H9 (cell line): Measurements from ENCODE around the gene CMTM5. TPM values are rescaled to one million over a fixed set of nuclear protein-coding genes. Genes with fewer than 3 reads are reported as not detected.
A peak's percentile ranks its signal among the peaks of the same experiment; 100 is the strongest.

Experiments
- DNase-seq: peaks from one replicate; pipeline ENCODE4 v3.0.0-alpha.2; 2017
- H2AFZ ChIP-seq: one replicate; pipeline ENCODE4 v1.6.1; 2013; ENCODE audit warnings: mild to moderate bottlenecking, low read length, control low read depth, moderate library complexity
- H2AK5ac ChIP-seq: 2 replicates; pipeline ENCODE4 v1.6.1; 2013; ENCODE audit warnings: low read length, control low read depth, mixed read lengths; ENCODE audit not compliant: insufficient read length
- H2BK120ac ChIP-seq: one replicate; pipeline ENCODE4 v1.6.1; 2013; ENCODE audit warnings: low read depth, mild to moderate bottlenecking, low read length, control low read depth, inconsistent platforms; ENCODE audit not compliant: poor library complexity, severe bottlenecking
- H2BK12ac ChIP-seq: 2 replicates; pipeline ENCODE4 v1.6.1; 2013; ENCODE audit warnings: low read length, control low read depth, mixed read lengths, low read depth; ENCODE audit not compliant: insufficient read length
- H2BK15ac ChIP-seq: 2 replicates; pipeline ENCODE4 v1.6.1; 2013; ENCODE audit warnings: low read depth, low read length, control low read depth
- H2BK20ac ChIP-seq: one replicate; pipeline ENCODE4 v1.6.1; 2013; ENCODE audit warnings: low read depth, mild to moderate bottlenecking, low read length, control low read depth, inconsistent platforms; ENCODE audit not compliant: poor library complexity, severe bottlenecking
- H2BK5ac ChIP-seq: 2 replicates; pipeline ENCODE4 v1.6.1; 2013; ENCODE audit warnings: low read length, control low read depth, mixed read lengths; ENCODE audit not compliant: insufficient read length
- H3K14ac ChIP-seq: 2 replicates; pipeline ENCODE4 v1.6.1; 2013; ENCODE audit warnings: low read length, control low read depth; ENCODE audit not compliant: insufficient read depth
- H3K18ac ChIP-seq: 2 replicates; pipeline ENCODE4 v1.6.1; 2013; ENCODE audit warnings: low read depth, mild to moderate bottlenecking, mixed read lengths, low read length, control low read depth; ENCODE audit not compliant: insufficient read length
- H3K23ac ChIP-seq: 2 replicates; pipeline ENCODE4 v1.6.1; 2013; ENCODE audit warnings: low read length, control low read depth, mixed read lengths, low read depth; ENCODE audit not compliant: insufficient read length
- H3K23me2 ChIP-seq: 2 replicates; pipeline ENCODE4 v1.6.1; 2013; ENCODE audit warnings: low read depth, mild to moderate bottlenecking, mixed read lengths, low read length, control low read depth; ENCODE audit not compliant: insufficient read length, poor library complexity, severe bottlenecking
- H3K27ac ChIP-seq: 2 replicates; pipeline ENCODE4 v1.5.1; 2013; ENCODE audit warnings: low read length, control low read depth, mixed read lengths, low read depth; ENCODE audit not compliant: insufficient read length
- H3K27me3 ChIP-seq: 2 replicates; pipeline ENCODE4 v1.6.1; 2013; ENCODE audit warnings: low read length, control low read depth, inconsistent platforms; ENCODE audit not compliant: insufficient read depth
- H3K4ac ChIP-seq: 2 replicates; pipeline ENCODE4 v1.6.1; 2013; ENCODE audit warnings: low read depth, mild to moderate bottlenecking, control low read depth, inconsistent platforms, low read length, moderate library complexity
- H3K4me1 ChIP-seq: 2 replicates; pipeline ENCODE4 v1.6.1; 2013; ENCODE audit warnings: low read length, control low read depth, inconsistent platforms; ENCODE audit not compliant: insufficient read depth
- H3K4me2 ChIP-seq: 2 replicates; pipeline ENCODE4 v1.6.1; 2013; ENCODE audit warnings: low read length, control low read depth, mixed read lengths; ENCODE audit not compliant: insufficient read length, insufficient read depth
- H3K56ac ChIP-seq: 2 replicates; pipeline ENCODE4 v1.6.1; 2013; ENCODE audit warnings: low read depth, mild to moderate bottlenecking, mixed read lengths, low read length, control low read depth; ENCODE audit not compliant: insufficient read length
- H3K79me1 ChIP-seq: 2 replicates; pipeline ENCODE4 v1.6.1; 2013; ENCODE audit warnings: low read depth, mild to moderate bottlenecking, moderate library complexity, low read length, control low read depth, inconsistent platforms; ENCODE audit not compliant: insufficient read depth, poor library complexity, severe bottlenecking
- H3K79me2 ChIP-seq: 2 replicates; pipeline ENCODE4 v1.6.1; 2013; ENCODE audit warnings: low read length, control low read depth, inconsistent platforms; ENCODE audit not compliant: insufficient read depth
- H3K9ac ChIP-seq: 2 replicates; pipeline ENCODE4 v1.6.1; 2013; ENCODE audit warnings: low read length, control low read depth, mixed read lengths; ENCODE audit not compliant: insufficient read length; ENCODE audit errors: extremely low read depth
- H3K9me3 ChIP-seq: one replicate; pipeline ENCODE4 v1.6.1; 2013; ENCODE audit warnings: low read depth, low read length, inconsistent platforms; ENCODE audit not compliant: control insufficient read depth
- H3T11ph ChIP-seq: one replicate; pipeline ENCODE4 v1.6.1; 2013; ENCODE audit warnings: mild to moderate bottlenecking, low read length, control low read depth, inconsistent platforms
- H4K20me1 ChIP-seq: one replicate; pipeline ENCODE4 v1.6.1; 2013; ENCODE audit not compliant: control insufficient read depth, insufficient read length, insufficient read depth
- H4K5ac ChIP-seq: 2 replicates; pipeline ENCODE4 v1.6.1; 2013; ENCODE audit warnings: low read depth, mild to moderate bottlenecking, mixed read lengths, low read length, control low read depth; ENCODE audit not compliant: insufficient read length
- H4K8ac ChIP-seq: replicated peaks from 2 replicates; pipeline ENCODE4 v1.6.1; 2013; ENCODE audit warnings: low read length, control low read depth, mixed read lengths, low read depth; ENCODE audit not compliant: insufficient read length
- H4K91ac ChIP-seq: 2 replicates; pipeline ENCODE4 v1.6.1; 2013; ENCODE audit warnings: low read depth, mild to moderate bottlenecking, moderate library complexity, mixed read lengths, low read length, control low read depth; ENCODE audit not compliant: insufficient read length
- H3K27ac Mint-ChIP-seq, 3 experiments: 2 replicates in 2 of 3; 3 replicates in 1 of 3; pipeline ENCODE4 v1.8.0; 2020 to 2021; ENCODE audit warnings: mixed read lengths in 3 of 3, mild to moderate bottlenecking in 1 of 3, moderate library complexity in 1 of 3
- H3K27me3 Mint-ChIP-seq: 2 replicates; pipeline ENCODE4 v1.8.0; 2021; ENCODE audit warnings: low read depth, mild to moderate bottlenecking, moderate library complexity, mixed read lengths
- H3K36me3 Mint-ChIP-seq, 3 experiments: 2 replicates in 2 of 3; 3 replicates in 1 of 3; pipeline ENCODE4 v1.8.0; 2020 to 2021; ENCODE audit warnings: low read depth in 3 of 3, mixed read lengths in 3 of 3; ENCODE audit not compliant: insufficient read depth in 1 of 3
- H3K4me1 Mint-ChIP-seq, 2 experiments: 2 replicates each; pipeline ENCODE4 v1.8.0; 2020; ENCODE audit warnings: mixed read lengths in 2 of 2
- H3K4me3 Mint-ChIP-seq, 2 experiments: 2 replicates in 1 of 2; 3 replicates in 1 of 2; pipeline ENCODE4 v1.8.0; 2020 to 2021; ENCODE audit warnings: mild to moderate bottlenecking in 2 of 2, mixed read lengths in 2 of 2, moderate library complexity in 1 of 2
- H3K9me3 Mint-ChIP-seq, 2 experiments: 2 replicates in 1 of 2; 3 replicates in 1 of 2; pipeline ENCODE4 v1.8.0; 2020; ENCODE audit warnings: mild to moderate bottlenecking in 2 of 2, mixed read lengths in 2 of 2, moderate library complexity in 1 of 2
- CTCF ChIP-seq: fragments of 200-600 bp; sonication (generic); conservative IDR thresholded peaks from 3 replicates; pipeline ENCODE4 v1.8.0; 2021; ENCODE audit warnings: antibody characterized with exemption, mild to moderate bottlenecking
- WGBS: extraction: QIAGEN DNeasy Blood & Tissue Kit; methylation state at CpG from one replicate; pipeline ENCODE4 v1.1.7; 2013; ENCODE audit warnings: missing lambda C conversion rate, low lambda C conversion rate, mixed read lengths; ENCODE audit not compliant: insufficient read length; ENCODE audit errors: extremely low coverage; 5-methylcytosine and 5-hydroxymethylcytosine counted together
- total RNA-seq: library from RNA; stranded (reverse); gene quantifications from 2 replicates; pipeline ENCODE4 v1.2.1, GENCODE V29; 2021

The CMTM5 gene
- total RNA-seq, 1 experiment from 2014 or later, result not detected

- Histone ChIP-seq H2AK5ac (no peak overlapping the region), H3K27ac (no peak overlapping the region), H3K18ac (no peak overlapping the region), H3K79me2 (no peaks in the 10 kb centered on the region), H3K23ac (no peak overlapping the region), H3K14ac (no peak overlapping the region), H3K4me1 (peaks cover 3% of the 10 kb centered on the region; the same call in 1 of the 2 replicates), H2BK20ac (no peak overlapping the region), H3K27me3 (no peaks in the 10 kb centered on the region), H4K91ac (no peak overlapping the region), H3K56ac (no peak overlapping the region), H3K4me2 (no peak overlapping the region), H3K79me1 (no peaks in the 10 kb centered on the region), H2AFZ (no peak overlapping the region), H3T11ph (no peak overlapping the region), H4K8ac (no peak overlapping the region), H4K5ac (no peak overlapping the region), H2BK5ac (no peak overlapping the region), H2BK120ac (no peak overlapping the region), H3K9me3 (no peaks in the 10 kb centered on the region), H2BK15ac (no peak overlapping the region), H3K4ac (no peak overlapping the region), H3K23me2 (no peaks in the 10 kb centered on the region), H4K20me1 (no peaks in the 10 kb centered on the region), H2BK12ac (no peak overlapping the region), H3K9ac (no peak overlapping the region)
- Mint-ChIP-seq H3K4me3 (no peak overlapping the region), H3K4me1 (peaks cover 16 to 17% of the 10 kb centered on the region in 2 experiments), H3K27ac (peak overlapping the region in 1 of 3 experiments; percentile 40; a peak in 1 of 7 replicates), H3K36me3 (no peaks in the 10 kb centered on the region; a peak in 1 of 7 replicates), H3K27me3 (peaks cover 46% of the 10 kb centered on the region), H3K9me3 (0 out of 5 replicates have a peak, but pooled peaks cover 0 to 3% of the 10 kb centered on the region in 2 experiments)
- WGBS, result no CpG with 5 or more reads among the region's 26 CpGs
- TF ChIP-seq CTCF, result no peak
- no peak for DNase-seq
Measured at GRCh38 chr14:23387916-23388882, 11.4 kb downstream of the CMTM5 start.
